Tibial nerve (tissue), 3 donors: ENCODE data around the gene SLC27A1.

Experiments
- POLR2A ChIP-seq, 2 donors: fragments of 450-650 bp; IDR thresholded peaks; one replicate each; pipeline ENCODE4 v1.6.1; 2017; ENCODE audit warnings: antibody characterized with exemption in 2 of 2, mild to moderate bottlenecking in 2 of 2, moderate library complexity in 2 of 2
- TF ChIP-seq, protein P1 (sequence below), 5 experiments: fragments of 200-600 bp in 3 of 5; fragments of 450-650 bp in 2 of 5; sonication (generic) in 3 of 5; IDR thresholded peaks; one replicate each; pipeline ENCODE4 v1.5.1; 2016 to 2019; ENCODE audit warnings: antibody characterized with exemption in 5 of 5, mild to moderate bottlenecking in 3 of 5, moderate library complexity in 2 of 5

DNA sequence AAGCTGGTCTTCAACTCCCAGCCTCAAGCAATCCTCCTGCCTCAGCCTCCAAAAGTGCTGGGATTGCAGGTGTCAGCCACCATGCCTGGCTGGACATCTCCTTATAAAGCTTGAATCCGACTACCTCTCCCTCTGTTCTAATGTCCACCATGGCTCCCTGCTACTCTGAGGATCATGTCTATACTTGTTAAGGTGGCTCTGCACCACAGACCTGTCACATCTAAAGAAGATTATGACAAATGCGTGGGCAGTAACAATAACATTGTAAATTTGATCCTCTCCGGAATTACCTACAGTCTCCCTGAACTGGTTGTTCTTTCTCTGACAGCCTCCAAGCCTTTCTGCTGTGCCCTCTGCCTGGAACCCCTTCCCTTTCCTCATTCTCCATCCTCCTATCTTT is 11.4 kb upstream of the SLC27A1 start:
- TF ChIP-seq, protein P1, sequence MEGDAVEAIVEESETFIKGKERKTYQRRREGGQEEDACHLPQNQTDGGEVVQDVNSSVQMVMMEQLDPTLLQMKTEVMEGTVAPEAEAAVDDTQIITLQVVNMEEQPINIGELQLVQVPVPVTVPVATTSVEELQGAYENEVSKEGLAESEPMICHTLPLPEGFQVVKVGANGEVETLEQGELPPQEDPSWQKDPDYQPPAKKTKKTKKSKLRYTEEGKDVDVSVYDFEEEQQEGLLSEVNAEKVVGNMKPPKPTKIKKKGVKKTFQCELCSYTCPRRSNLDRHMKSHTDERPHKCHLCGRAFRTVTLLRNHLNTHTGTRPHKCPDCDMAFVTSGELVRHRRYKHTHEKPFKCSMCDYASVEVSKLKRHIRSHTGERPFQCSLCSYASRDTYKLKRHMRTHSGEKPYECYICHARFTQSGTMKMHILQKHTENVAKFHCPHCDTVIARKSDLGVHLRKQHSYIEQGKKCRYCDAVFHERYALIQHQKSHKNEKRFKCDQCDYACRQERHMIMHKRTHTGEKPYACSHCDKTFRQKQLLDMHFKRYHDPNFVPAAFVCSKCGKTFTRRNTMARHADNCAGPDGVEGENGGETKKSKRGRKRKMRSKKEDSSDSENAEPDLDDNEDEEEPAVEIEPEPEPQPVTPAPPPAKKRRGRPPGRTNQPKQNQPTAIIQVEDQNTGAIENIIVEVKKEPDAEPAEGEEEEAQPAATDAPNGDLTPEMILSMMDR (IDR thresholded peaks at IDR 0.05), result no peak
- TF ChIP-seq POLR2A (IDR thresholded peaks at IDR 0.05), result no peak
